Neuronal stem cell (in vitro differentiated cells): ENCODE data around the gene INO80B.
A peak's percentile ranks its signal among the peaks of the same experiment; 100 is the strongest.

Experiments used
- DNase-seq: peaks from one replicate; pipeline ENCODE4 v3.0.0-alpha.2; 2013; ENCODE audit warnings: low spot score
- H2AFZ ChIP-seq: one replicate; pipeline ENCODE4 v1.6.1; 2013; ENCODE audit warnings: mild to moderate bottlenecking, low read length, inconsistent platforms
- H2AK5ac ChIP-seq: 2 replicates; pipeline ENCODE4 v1.6.1; 2013; ENCODE audit warnings: low read depth, mild to moderate bottlenecking, inconsistent platforms, low read length, moderate library complexity, mixed read lengths
- H2BK120ac ChIP-seq: 2 replicates; pipeline ENCODE4 v1.6.1; 2013; ENCODE audit warnings: low read depth, mild to moderate bottlenecking, inconsistent platforms, low read length, moderate library complexity, mixed read lengths
- H2BK12ac ChIP-seq: one replicate; pipeline ENCODE4 v1.6.1; 2013; ENCODE audit warnings: low read length, inconsistent platforms
- H2BK15ac ChIP-seq: 2 replicates; pipeline ENCODE4 v1.6.1; 2013; ENCODE audit warnings: mild to moderate bottlenecking, low read length, inconsistent platforms, mixed read lengths
- H2BK5ac ChIP-seq: one replicate; pipeline ENCODE4 v1.6.1; 2013; ENCODE audit warnings: inconsistent platforms, mild to moderate bottlenecking, low read length, moderate library complexity
- H3K14ac ChIP-seq: one replicate; pipeline ENCODE4 v1.6.1; 2013; ENCODE audit warnings: low read length, inconsistent platforms
- H3K18ac ChIP-seq: 2 replicates; pipeline ENCODE4 v1.6.1; 2013; ENCODE audit warnings: low read length, inconsistent platforms
- H3K23ac ChIP-seq: 2 replicates; pipeline ENCODE4 v1.6.1; 2013; ENCODE audit warnings: low read depth, mild to moderate bottlenecking, mixed read lengths, low read length, inconsistent platforms; ENCODE audit not compliant: poor library complexity
- H3K27ac ChIP-seq: replicated peaks from 3 replicates; pipeline ENCODE4 v1.5.1; 2013; ENCODE audit warnings: low read length, inconsistent platforms
- H3K27me3 ChIP-seq, 3 experiments: 2 replicates each; pipeline ENCODE4 v1.6.1; 2013; ENCODE audit warnings: low read length in 3 of 3, mild to moderate bottlenecking in 2 of 3, inconsistent platforms in 1 of 3, low read depth in 1 of 3, mixed read lengths in 1 of 3, moderate library complexity in 1 of 3; ENCODE audit not compliant: control insufficient read depth in 3 of 3, insufficient read depth in 3 of 3
- H3K36me3 ChIP-seq, 2 donors: replicated peaks in 1 of 2; 2 replicates each; pipeline ENCODE4 v1.6.1; 2013; ENCODE audit warnings: low read length in 2 of 2; ENCODE audit not compliant: control insufficient read depth in 2 of 2, insufficient read depth in 2 of 2
- H3K4ac ChIP-seq: 2 replicates; pipeline ENCODE4 v1.6.1; 2013; ENCODE audit warnings: inconsistent platforms, mild to moderate bottlenecking, low read length, moderate library complexity
- H3K4me1 ChIP-seq, 2 donors: 1 replicate in 1 of 2; 2 replicates in 1 of 2; pipeline ENCODE4 v1.6.1; 2013; ENCODE audit warnings: low read length in 2 of 2, low read depth in 1 of 2; ENCODE audit not compliant: control insufficient read depth in 2 of 2, insufficient read depth in 1 of 2
- H3K4me2 ChIP-seq: one replicate; pipeline ENCODE4 v1.6.1; 2013; ENCODE audit warnings: mild to moderate bottlenecking, low read length, inconsistent platforms; ENCODE audit not compliant: insufficient read depth, poor library complexity, severe bottlenecking
- H3K4me3 ChIP-seq, 2 donors: 2 replicates each; pipeline ENCODE4 v1.5.1; 2013; ENCODE audit warnings: low read length in 2 of 2, mild to moderate bottlenecking in 2 of 2, inconsistent platforms in 1 of 2, moderate library complexity in 1 of 2
- H3K79me1 ChIP-seq: one replicate; pipeline ENCODE4 v1.6.1; 2013; ENCODE audit warnings: low read depth, mild to moderate bottlenecking, inconsistent platforms, low read length, moderate library complexity
- H3K9ac ChIP-seq: one replicate; pipeline ENCODE4 v1.6.1; 2013; ENCODE audit warnings: mild to moderate bottlenecking, low read depth, low read length, inconsistent platforms; ENCODE audit not compliant: poor library complexity
- H3K9me3 ChIP-seq, 2 donors: replicated peaks in 1 of 2; 2 replicates each; pipeline versions ENCODE3 to v1.6.1; 2013; ENCODE audit warnings: low read length in 2 of 2, mild to moderate bottlenecking in 2 of 2, inconsistent platforms in 1 of 2, low read depth in 1 of 2, mixed read lengths in 1 of 2, moderate library complexity in 1 of 2; ENCODE audit not compliant: control insufficient read depth in 2 of 2, insufficient read depth in 1 of 2
- H4K8ac ChIP-seq: one replicate; pipeline ENCODE4 v1.6.1; 2013; ENCODE audit warnings: low read depth, mild to moderate bottlenecking, inconsistent platforms, low read length, moderate library complexity
- H4K91ac ChIP-seq: one replicate; pipeline ENCODE4 v1.6.1; 2013; ENCODE audit warnings: low read length, low read depth, mild to moderate bottlenecking, inconsistent platforms; ENCODE audit not compliant: poor library complexity
- WGBS, 2 donors: extraction: QIAGEN DNeasy Blood & Tissue Kit; methylation state at CpG; one replicate each; pipeline ENCODE4 v1.1.7; 2013; ENCODE audit warnings: missing lambda C conversion rate in 2 of 2, mixed read lengths in 1 of 2; ENCODE audit not compliant: insufficient read length in 2 of 2, insufficient replicate concordance in 1 of 2; ENCODE audit errors: extremely low coverage in 2 of 2; 5-methylcytosine and 5-hydroxymethylcytosine counted together

Gene INO80B

DNA sequence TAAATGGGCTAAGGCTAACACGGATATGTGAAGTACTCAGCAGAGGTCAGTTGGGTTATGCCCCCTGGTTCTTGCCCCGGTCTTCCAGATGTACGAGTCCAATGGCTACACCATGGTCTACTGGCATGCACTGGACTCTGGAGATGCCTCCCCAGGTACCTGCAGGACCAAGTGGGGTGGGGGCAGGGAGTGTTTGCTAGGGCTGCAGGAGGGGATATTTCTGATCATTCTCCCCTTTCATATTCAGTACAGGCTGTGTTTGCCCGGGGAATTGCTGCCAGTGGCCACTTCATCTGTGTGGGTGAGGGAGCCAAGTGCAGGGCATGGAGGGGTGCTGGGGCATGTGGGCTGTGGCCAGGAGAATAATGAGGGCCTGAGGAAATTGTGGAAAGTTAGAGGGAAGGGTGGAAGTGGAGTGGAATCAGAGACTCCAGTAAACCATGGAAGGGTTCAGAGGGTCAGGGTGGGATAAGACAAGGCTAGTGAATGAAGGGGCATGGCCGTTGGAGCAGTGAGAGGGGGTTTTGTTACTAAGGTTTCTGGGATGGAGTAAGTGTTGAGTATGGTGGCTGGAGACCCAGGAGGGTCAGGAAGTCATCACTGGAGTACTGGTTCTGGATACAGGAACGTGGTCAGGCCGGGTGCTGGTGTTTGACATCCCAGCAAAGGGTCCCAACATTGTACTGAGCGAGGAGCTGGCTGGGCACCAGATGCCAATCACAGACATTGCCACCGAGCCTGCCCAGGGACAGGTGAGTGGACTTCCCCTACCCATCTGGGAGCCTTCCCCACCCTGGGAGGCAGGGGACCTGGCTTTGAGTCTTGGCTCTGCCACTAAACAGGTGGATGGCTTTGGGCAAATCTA is 31.4 kb upstream of the INO80B start:
- H3K27ac ChIP-seq, result no peak overlapping the region
- no peak overlapping the region for H2BK5ac ChIP-seq
- no peak for DNase-seq
- H3K23ac ChIP-seq, result peak overlapping the region; percentile 4
- H2BK15ac ChIP-seq, result no peak overlapping the region
- peaks cover 10% of the 10 kb centered on the region for H3K79me1 ChIP-seq
- no peak overlapping the region for H2BK120ac ChIP-seq
- no peaks in the 10 kb centered on the region for H3K27me3 ChIP-seq
- peaks cover 38 to 49% of the 10 kb centered on the region in 2 donors for H3K36me3 ChIP-seq
- no peak overlapping the region for H2BK12ac ChIP-seq
- H4K91ac ChIP-seq, result no peak overlapping the region
- H3K9me3 ChIP-seq, result peaks cover 0 to under 1% of the 10 kb centered on the region in 2 donors
- peaks cover 0 to 7% of the 10 kb centered on the region in 2 donors for H3K4me1 ChIP-seq
- no peak overlapping the region for H3K4ac ChIP-seq
- no peak overlapping the region for H2AFZ ChIP-seq
- H3K9ac ChIP-seq, result no peak overlapping the region
- no peak overlapping the region for H3K18ac ChIP-seq
- WGBS, 2 donors, result no CpG with 5 or more reads among the region's 9 CpGs
- H3K14ac ChIP-seq, result no peak overlapping the region
- no peak overlapping the region for H4K8ac ChIP-seq
- H3K4me3 ChIP-seq, result no peak overlapping the region
- H3K4me2 ChIP-seq, result no peak overlapping the region
- H2AK5ac ChIP-seq, result no peak overlapping the region

DNA sequence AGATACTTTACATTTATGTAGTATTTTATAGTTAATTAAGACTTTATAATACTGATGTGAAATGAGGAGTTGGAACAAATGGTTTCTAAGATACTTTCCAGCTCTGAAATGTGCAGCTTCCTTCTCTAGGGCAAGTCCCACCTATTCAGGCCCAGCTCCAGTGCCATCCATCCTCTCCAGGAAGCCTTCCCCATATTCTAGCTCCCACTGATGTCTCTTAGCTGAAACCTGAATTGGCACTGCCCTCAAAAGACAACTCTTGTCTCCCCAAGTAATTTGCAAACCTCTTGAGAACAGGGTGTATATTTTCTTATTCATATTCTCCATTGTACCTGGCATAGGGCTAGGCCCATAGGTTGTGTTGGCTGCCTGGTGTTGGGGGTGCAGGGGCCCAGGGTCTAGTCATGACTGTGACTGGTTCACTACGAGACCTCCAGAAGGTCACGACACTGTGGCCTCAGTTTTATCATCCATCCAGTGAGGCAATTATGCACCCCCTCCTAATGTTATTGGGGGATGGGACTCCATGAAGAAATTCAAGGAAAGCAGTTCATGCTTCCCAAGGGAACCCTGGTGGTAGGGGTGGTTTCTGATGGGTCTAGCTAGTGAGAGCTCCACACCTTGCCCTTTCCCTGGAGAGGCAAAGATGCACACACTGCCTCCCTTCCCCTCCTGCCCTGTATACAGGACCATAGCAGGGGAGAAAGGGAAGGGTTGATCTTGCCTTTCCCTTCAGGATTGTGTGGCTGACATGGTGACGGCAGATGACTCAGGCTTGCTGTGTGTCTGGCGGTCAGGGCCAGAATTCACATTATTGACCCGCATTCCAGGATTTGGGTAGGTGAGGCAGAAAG is 30.5 kb upstream of the INO80B start:
- Histone ChIP-seq H4K8ac (no peak overlapping the region), H3K4me1 (peaks cover 0 to 7% of the 10 kb centered on the region in 2 donors), H3K23ac (peak overlapping the region; percentile 96), H2AFZ (no peak overlapping the region), H2BK5ac (no peak overlapping the region), H2BK15ac (peak overlapping the region; percentile 34), H3K36me3 (peaks cover 43 to 58% of the 10 kb centered on the region in 2 donors), H4K91ac (no peak overlapping the region), H3K4me2 (no peak overlapping the region), H2BK120ac (peak overlapping the region; percentile 43), H3K18ac (no peak overlapping the region), H2AK5ac (no peak overlapping the region), H3K9me3 (peaks cover 0 to 3% of the 10 kb centered on the region in 2 donors), H3K4ac (no peak overlapping the region), H3K9ac (no peak overlapping the region), H3K27ac (no peak overlapping the region), H2BK12ac (no peak overlapping the region), H3K79me1 (peaks cover 10% of the 10 kb centered on the region), H3K14ac (no peak overlapping the region), H3K27me3 (no peaks in the 10 kb centered on the region), H3K4me3 (no peak overlapping the region)
- no CpG with 5 or more reads among the region's 5 CpGs for WGBS, 2 donors
- DNase-seq, result no peak

DNA sequence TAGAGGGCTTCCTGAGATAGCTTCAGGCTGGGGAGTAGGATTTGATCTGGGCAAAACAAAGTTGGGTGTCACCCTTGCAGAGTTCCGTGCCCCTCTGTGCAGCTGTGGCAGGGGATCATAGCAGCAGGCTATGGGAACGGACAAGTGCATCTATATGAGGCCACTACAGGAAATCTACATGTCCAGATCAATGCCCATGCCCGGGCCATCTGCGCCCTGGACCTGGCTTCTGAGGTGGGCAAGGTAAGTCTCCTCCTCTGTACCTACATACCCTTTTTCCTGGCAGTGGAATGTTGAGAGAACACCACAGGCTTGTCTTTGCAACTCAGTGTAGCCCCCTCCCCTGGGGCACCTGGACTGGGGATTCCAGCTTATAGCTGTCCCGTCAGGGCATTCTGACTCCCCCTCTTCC is 29.9 kb upstream of the INO80B start:
- Histone ChIP-seq H2BK15ac (peak overlapping the region; percentile 34), H3K4ac (no peak overlapping the region), H4K91ac (no peak overlapping the region), H2AFZ (no peak overlapping the region), H2AK5ac (no peak overlapping the region), H4K8ac (peak overlapping the region; percentile 78), H3K4me2 (no peak overlapping the region), H3K36me3 (peaks cover 50 to 64% of the 10 kb centered on the region in 2 donors), H3K23ac (peak overlapping the region; percentile 96), H2BK5ac (no peak overlapping the region), H2BK120ac (peak overlapping the region; percentile 43), H3K27me3 (no peaks in the 10 kb centered on the region), H3K79me1 (peaks cover 10% of the 10 kb centered on the region), H2BK12ac (no peak overlapping the region), H3K18ac (no peak overlapping the region), H3K9me3 (peaks cover 0 to 3% of the 10 kb centered on the region in 2 donors), H3K9ac (no peak overlapping the region), H3K4me3 (no peak overlapping the region), H3K27ac (no peak overlapping the region), H3K14ac (no peak overlapping the region), H3K4me1 (peaks cover 0 to 7% of the 10 kb centered on the region in 2 donors)
- DNase-seq, result no peak
- no CpG with 5 or more reads among the region's 5 CpGs for WGBS, 2 donors

DNA sequence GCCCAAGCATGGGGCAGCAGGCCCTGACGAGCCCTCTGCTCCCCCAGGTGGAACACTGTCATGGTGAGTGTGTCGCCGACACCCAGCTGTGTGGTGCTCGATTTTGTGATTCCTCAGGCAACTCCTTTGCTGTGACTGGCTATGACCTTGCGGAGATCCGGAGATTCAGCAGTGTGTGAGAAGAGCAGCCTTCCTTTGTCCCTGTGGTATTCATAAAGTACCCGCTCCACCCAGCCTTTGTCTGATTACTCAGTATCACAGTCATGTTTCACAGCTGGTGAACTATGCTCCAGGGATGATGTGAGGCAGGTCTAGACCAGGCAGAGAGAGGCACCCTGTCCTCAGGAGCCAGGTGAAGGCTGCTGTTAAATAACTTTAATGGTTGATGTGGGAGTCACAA is 29.4 kb upstream of the INO80B start:
- Histone ChIP-seq H2BK12ac (no peak overlapping the region), H3K4ac (no peak overlapping the region), H3K14ac (no peak overlapping the region), H3K4me3 (no peak overlapping the region), H2BK5ac (no peak overlapping the region), H2BK15ac (no peak overlapping the region), H3K18ac (no peak overlapping the region), H3K4me2 (no peak overlapping the region), H3K9me3 (peaks cover 0 to 3% of the 10 kb centered on the region in 2 donors), H3K27me3 (no peaks in the 10 kb centered on the region), H2BK120ac (no peak overlapping the region), H3K9ac (no peak overlapping the region), H2AFZ (no peak overlapping the region), H4K91ac (no peak overlapping the region), H3K23ac (peak overlapping the region; percentile 91), H2AK5ac (no peak overlapping the region), H3K27ac (no peak overlapping the region), H4K8ac (peak overlapping the region; percentile 78), H3K36me3 (peaks cover 54 to 69% of the 10 kb centered on the region in 2 donors), H3K79me1 (peaks cover 10% of the 10 kb centered on the region), H3K4me1 (peaks cover 2 to 7% of the 10 kb centered on the region in 2 donors)
- DNase-seq, result no peak
- WGBS, 2 donors, result no CpG with 5 or more reads among the region's 7 CpGs
